B cell (primary cell): ENCODE data around the gene LPXN. TPM values are rescaled to one million over a fixed set of nuclear protein-coding genes. Genes with fewer than 3 reads are reported as not detected.
A peak's percentile ranks its signal among the peaks of the same experiment; 100 is the strongest.

Source experiments
- ATAC-seq: fragments of 200-7000 bp; cut with Tn5 transposase; one replicate; pipeline ENCODE4 v1.10.0; 2021; ENCODE audit warnings: low read depth, mild to moderate bottlenecking, moderate number of reproducible peaks, moderate library complexity
- CTCF ChIA-PET: fragments of 350-600 bp; sonication (Branson Sonifier 250); formaldehyde crosslinking; loops from one replicate; lab custom pipeline; 2021; ENCODE audit warnings: antibody characterized with exemption, inconsistent platforms; lab: Charles Lee
- POLR2A ChIA-PET: fragments of 350-600 bp; sonication (Branson Sonifier 250); formaldehyde crosslinking; loops from one replicate; lab custom pipeline; 2021; ENCODE audit warnings: antibody characterized with exemption; lab: Charles Lee
- DNase-seq: peaks from one replicate; pipeline ENCODE4 v3.0.0; 2013
- H2AFZ ChIP-seq: 2 replicates; pipeline ENCODE4 v1.6.1; 2012; ENCODE audit warnings: mild to moderate bottlenecking, low read depth, low read length; ENCODE audit not compliant: insufficient read depth, poor library complexity, severe bottlenecking
- H3K27ac ChIP-seq, 2 donors: 1 replicate in 1 of 2; 2 replicates in 1 of 2; pipeline ENCODE4 v1.5.1; 2012 to 2013; ENCODE audit warnings: low read length in 2 of 2, mild to moderate bottlenecking in 2 of 2, moderate library complexity in 1 of 2
- H3K27me3 ChIP-seq, 4 experiments: fragments of 200-600 bp in 1 of 4; sonication (generic) in 1 of 4; replicated peaks in 1 of 4; 1 replicate in 2 of 4; 2 replicates in 2 of 4; pipeline versions ENCODE4 v1.6.1 to v1.7.0; 2013 to 2016; ENCODE audit warnings: low read length in 3 of 4, mild to moderate bottlenecking in 2 of 4, mixed read lengths in 1 of 4, moderate library complexity in 1 of 4; ENCODE audit not compliant: insufficient read depth in 4 of 4, control insufficient read depth in 3 of 4; ENCODE audit errors: control extremely low read depth in 1 of 4
- H3K36me3 ChIP-seq, 2 experiments: replicated peaks in 1 of 2; 1 replicate in 1 of 2; 2 replicates in 1 of 2; pipeline versions ENCODE4 v1.6.1 to v1.7.1; 2013; ENCODE audit warnings: low read length in 1 of 2; ENCODE audit not compliant: insufficient read depth in 2 of 2, control insufficient read depth in 1 of 2; ENCODE audit errors: control extremely low read depth in 1 of 2, extremely low read depth in 1 of 2
- H3K4me1 ChIP-seq, 2 donors: fragments of 200-600 bp in 1 of 2; sonication (generic) in 1 of 2; 1 replicate in 1 of 2; 2 replicates in 1 of 2; pipeline versions ENCODE4 v1.5.1 to v1.6.1; 2013 to 2017; ENCODE audit warnings: low read length in 2 of 2; ENCODE audit not compliant: control insufficient read depth in 2 of 2, insufficient read depth in 2 of 2
- H3K4me2 ChIP-seq: replicated peaks from 2 replicates; pipeline ENCODE3; 2012; ENCODE audit warnings: mild to moderate bottlenecking, low read depth, low read length; ENCODE audit not compliant: poor library complexity, severe bottlenecking
- H3K4me3 ChIP-seq, 5 experiments: fragments of 200-600 bp in 1 of 5; sonication (generic) in 1 of 5; 1 replicate in 3 of 5; 2 replicates in 2 of 5; pipeline versions ENCODE4 v1.5.1 to v1.7.0; 2011 to 2016; ENCODE audit warnings: low read length in 4 of 5, mild to moderate bottlenecking in 4 of 5, low read depth in 2 of 5, control low read depth in 1 of 5, moderate library complexity in 1 of 5; ENCODE audit not compliant: insufficient read depth in 1 of 5; ENCODE audit errors: control extremely low read depth in 1 of 5, extremely low read depth in 1 of 5
- H3K79me2 ChIP-seq: fragments of 200-600 bp; sonication (generic); one replicate; pipeline ENCODE4 v1.6.0; 2016; ENCODE audit warnings: low read length; ENCODE audit not compliant: control insufficient read depth, insufficient read depth
- H3K9ac ChIP-seq: fragments of 200-600 bp; sonication (generic); 2 replicates; pipeline ENCODE4 v1.6.1; 2017; ENCODE audit warnings: mild to moderate bottlenecking, low read length, moderate library complexity
- H3K9me3 ChIP-seq, 3 donors: one replicate each; pipeline versions ENCODE4 v1.6.1 to v1.7.1; 2013; ENCODE audit warnings: low read length in 2 of 3; ENCODE audit not compliant: control insufficient read depth in 2 of 3, insufficient read depth in 1 of 3; ENCODE audit errors: control extremely low read depth in 1 of 3
- H4K20me1 ChIP-seq: 2 replicates; pipeline ENCODE4 v1.6.0; 2012; ENCODE audit warnings: mild to moderate bottlenecking, low read length; ENCODE audit not compliant: insufficient read depth, control insufficient read depth, poor library complexity, severe bottlenecking
- H3K27ac Mint-ChIP-seq: one replicate; pipeline ENCODE4 v1.8.0; 2021; ENCODE audit warnings: mixed read lengths
- H3K27me3 Mint-ChIP-seq: one replicate; pipeline ENCODE4 v1.8.0; 2021; ENCODE audit warnings: mixed read lengths
- H3K4me1 Mint-ChIP-seq: one replicate; pipeline ENCODE4 v1.8.0; 2021; ENCODE audit warnings: mixed read lengths
- H3K4me3 Mint-ChIP-seq: one replicate; pipeline ENCODE4 v1.8.0; 2021; ENCODE audit warnings: mixed read lengths
- H3K9me3 Mint-ChIP-seq: one replicate; pipeline ENCODE4 v1.8.0; 2022; ENCODE audit warnings: mixed read lengths; ENCODE audit not compliant: insufficient read depth
- CTCF ChIP-seq: fragments of 200-600 bp; IDR thresholded peaks from one replicate; pipeline ENCODE4 v1.8.0; 2022; ENCODE audit warnings: antibody characterized with exemption, mild to moderate bottlenecking
- EZH2 ChIP-seq: IDR thresholded peaks from 2 replicates; pipeline ENCODE4 v1.6.1; 2012; ENCODE audit warnings: borderline replicate concordance, low read depth, mild to moderate bottlenecking, moderate library complexity, low read length; ENCODE audit not compliant: insufficient read depth, poor library complexity, severe bottlenecking
- WGBS: methylation state at CpG from one replicate; pipeline ENCODE4 v1.1.5; 2013; ENCODE audit warnings: missing lambda C conversion rate; ENCODE audit not compliant: insufficient coverage; 5-methylcytosine and 5-hydroxymethylcytosine counted together
- intact Hi-C: fragments of 100-400 bp; cut with micrococcal nuclease; formaldehyde crosslinking; loops from one replicate; pipeline ENCODE4 v1.10.0; 2022
- polyA minus RNA-seq: library from RNA; depleted of rRNA, polyadenylated mRNA; stranded (reverse); fragments of >200 nt; gene quantifications from 2 replicates; pipeline ENCODE4 v1.2.3, GENCODE V29; 2012
- polyA plus RNA-seq: library from polyadenylated mRNA; depleted of rRNA; stranded (reverse); fragments of >200 nt; gene quantifications from 2 replicates; pipeline ENCODE4 v1.2.3, GENCODE V29; 2012
- total RNA-seq, 2 donors: library from RNA; stranded (reverse); fragments of 120-200 nt in 1 of 2; gene quantifications; 1 replicate in 1 of 2; 2 replicates in 1 of 2; pipeline versions ENCODE4 v1.2.3 to v1.2.4, GENCODE V29; 2013 to 2022

The LPXN gene
- total RNA-seq (209 and 213 TPM in 2 replicates), polyA plus RNA-seq (44.5 and 59.2 TPM in 2 replicates), polyA minus RNA-seq (51.8 and 60.8 TPM in 2 replicates)
- 52.5 TPM for total RNA-seq (2013)

GRCh38 chr11:58575377-58576020, at the start of gene LPXN:
Gene LPXN, minus strand, starts transcription at chr11:58575856. Its CDS starts 84 bp downstream, at chr11:58575772.
- Histone ChIP-seq H3K27me3 (no peaks in the 10 kb centered on the region), H4K20me1 (no peaks in the 10 kb centered on the region), H3K27ac (peak within 1 kb of the TSS; percentile 100), H2AFZ (peak within 1 kb of the TSS; percentile 19), H3K36me3 (peaks cover 3 to 4% of the 10 kb centered on the region in 2 experiments), H3K79me2 (peaks cover 68% of the 10 kb centered on the region), H3K4me3 (peak within 1 kb of the TSS; percentile 48 to 100 (median 61)), H3K4me2 (peak within 1 kb of the TSS; percentile 79), H3K9ac (peak within 1 kb of the TSS; percentile 100), H3K9me3 (no peaks in the 10 kb centered on the region), H3K4me1 (peaks cover 51 to 52% of the 10 kb centered on the region in 2 donors)
- ChIA-PET POLR2A (interaction anchor here (0.5 to 0.8 kb wide), 6 partner anchors 11 to 1099 kb away, joined by 3 to 7 read pairs (median 3); no protein-coding TSS in a partner anchor), CTCF (interaction anchor here (0.6 to 8.7 kb wide), 14 partner anchors 7 to 594 kb away, joined by 3 to 102 read pairs (median 3); no protein-coding TSS in a partner anchor)
- no peak for TF ChIP-seq EZH2
- TF ChIP-seq CTCF = peak; percentile 13
- Mint-ChIP-seq H3K4me1 (peaks cover 63% of the 10 kb centered on the region), H3K4me3 (peak within 1 kb of the TSS; percentile 97), H3K27me3 (no peaks in the 10 kb centered on the region), H3K9me3 (no peaks in the 10 kb centered on the region), H3K27ac (peak within 1 kb of the TSS; percentile 100)
- intact Hi-C loops = loop anchor here (2.0 to 10.0 kb wide), 4 partner anchors 51 to 1008 kb away; partner anchors contain the start of genes MPEG1 and UBE2L6
- no peak for ATAC-seq
- WGBS = 17% methylated on average over 6 of the region's 6 CpGs
- peak; percentile 90 for DNase-seq

- Histone ChIP-seq H2AFZ (no peak overlapping the region), H3K4me2 (no peak overlapping the region), H4K20me1 (no peaks in the 10 kb centered on the region), H3K4me3 (no peak overlapping the region), H3K36me3 (peaks cover 6 to 45% of the 10 kb centered on the region in 2 experiments), H3K27me3 (no peaks in the 10 kb centered on the region), H3K27ac (no peak overlapping the region), H3K9ac (no peak overlapping the region), H3K79me2 (no peaks in the 10 kb centered on the region), H3K9me3 (no peaks in the 10 kb centered on the region), H3K4me1 (peaks cover 3 to 5% of the 10 kb centered on the region in 2 donors)
- POLR2A ChIA-PET = no interaction called here
- Mint-ChIP-seq H3K9me3 (no peaks in the 10 kb centered on the region), H3K27me3 (no peaks in the 10 kb centered on the region), H3K4me3 (no peak overlapping the region), H3K4me1 (peaks cover 21% of the 10 kb centered on the region), H3K27ac (no peak overlapping the region)
- DNase-seq (no peak), ATAC-seq (no peak)
- CTCF ChIA-PET = interaction anchor here (1.1 kb wide), 1 partner anchor 57 kb away, joined by 3 read pairs; no protein-coding TSS in a partner anchor
- TF ChIP-seq EZH2 = no peak
- no peak for TF ChIP-seq CTCF
- intact Hi-C loops = no loop called here
- WGBS = 100% methylated on average over 4 of the region's 4 CpGs
These were observed 49.4 kb upstream of the LPXN start for GRCh38 chr11:58625086-58625485.
